PC-3 (cell line): ENCODE results near the gene MIOX.

Source experiments
- CTCF ChIP-seq: fragments of 300-600 bp; sonication (generic); conservative IDR thresholded peaks from 2 replicates; pipeline ENCODE4 v1.5.1; 2017; ENCODE audit warnings: antibody characterized with exemption, low read depth, mild to moderate bottlenecking, low read length
- EZH2 ChIP-seq: fragments of 300-600 bp; sonication (generic); IDR thresholded peaks from one replicate; pipeline ENCODE4 v1.6.1; 2017; ENCODE audit warnings: antibody characterized with exemption, mild to moderate bottlenecking, low read length; ENCODE audit not compliant: unreplicated experiment

- TF ChIP-seq CTCF, result no peak
- no peak for TF ChIP-seq EZH2
Observed at GRCh38 chr22:50503475-50504145, 17.0 kb downstream of the MIOX start.
